CMK (cell line): ENCODE results near the gene PICALM.
"Not testable (repeated sequence)": the region's sequence is repeated elsewhere in the genome, so short reads cannot be mapped to it uniquely, and the experiment has no call there.

Experiments used
- DNase-seq: peaks from one replicate; pipeline ENCODE4 v3.0.0-alpha.2; 2010; ENCODE audit warnings: low read depth

The PICALM gene

GRCh38 chr11:85974122-85974521, 94.8 kb downstream of the PICALM start:
- no peak for DNase-seq

GRCh38 chr11:85970593-85970992, 98.3 kb downstream of the PICALM start:
- DNase-seq, result no peak

- DNase-seq, result no peak
These were observed 101.4 kb downstream of the PICALM start for GRCh38 chr11:85967457-85967856.

- DNase-seq, result no peak
These were observed 103.7 kb downstream of the PICALM start for GRCh38 chr11:85965202-85965601.

- DNase-seq, result no peak
These were observed 106.9 kb downstream of the PICALM start for GRCh38 chr11:85961930-85962363.

GRCh38 chr11:85961130-85961529, 107.8 kb downstream of the PICALM start:
- no peak for DNase-seq

- DNase-seq, result no peak
These were observed 108.2 kb downstream of the PICALM start for GRCh38 chr11:85960678-85961077.

- no peak for DNase-seq
These were observed 113.4 kb downstream of the PICALM start for GRCh38 chr11:85955531-85955930.

GRCh38 chr11:85953491-85954143, 115.3 kb downstream of the PICALM start:
- no peak for DNase-seq

- not testable (repeated sequence) for DNase-seq
These were observed 116.8 kb downstream of the PICALM start for GRCh38 chr11:85952108-85952485.

GRCh38 chr11:85951428-85952107, 117.3 kb downstream of the PICALM start:
- DNase-seq, result no peak

GRCh38 chr11:85951049-85951405, 117.9 kb downstream of the PICALM start:
- no peak for DNase-seq

- DNase-seq, result no peak
These were observed 118.4 kb downstream of the PICALM start for GRCh38 chr11:85950317-85951048.

- DNase-seq, result no peak
These were observed 119.1 kb downstream of the PICALM start for GRCh38 chr11:85949798-85950197.

GRCh38 chr11:85948884-85949283, 120.0 kb downstream of the PICALM start:
- no peak for DNase-seq

GRCh38 chr11:85947431-85948272, 121.2 kb downstream of the PICALM start:
- no peak for DNase-seq

- no peak for DNase-seq
These were observed 122.7 kb downstream of the PICALM start for GRCh38 chr11:85946221-85946620.

- no peak for DNase-seq
These were observed 123.1 kb downstream of the PICALM start for GRCh38 chr11:85945788-85946187.

GRCh38 chr11:85945296-85945695, 123.6 kb downstream of the PICALM start:
- no peak for DNase-seq

GRCh38 chr11:85941380-85941973, 127.4 kb downstream of the PICALM start:
- peak; percentile 21 for DNase-seq

- no peak for DNase-seq
These were observed 129.5 kb downstream of the PICALM start for GRCh38 chr11:85939099-85940015.
